CD8-positive, alpha-beta memory T cell (primary cell): ENCODE measurements around the gene SF3B6. TPM values are rescaled to one million over a fixed set of nuclear protein-coding genes. Genes with fewer than 3 reads are reported as not detected.
A peak's percentile ranks its signal among the peaks of the same experiment; 100 is the strongest.

Experiments used
- CTCF ChIA-PET: fragments of 350-600 bp; sonication (Branson Sonifier 250); formaldehyde crosslinking; loops from one replicate; lab custom pipeline; 2021; ENCODE audit warnings: antibody characterized with exemption; lab: Charles Lee
- POLR2A ChIA-PET: fragments of 350-600 bp; sonication (Branson Sonifier 250); formaldehyde crosslinking; loops from one replicate; lab custom pipeline; 2021; ENCODE audit warnings: antibody characterized with exemption; lab: Charles Lee
- DNase-seq, 5 donors: peaks; one replicate each; pipeline versions ENCODE4 v3.0.0 to v3.0.0-alpha.2; 2020 to 2022; ENCODE audit warnings: mixed read lengths in 1 of 5
- H3K27ac ChIP-seq: one replicate; pipeline ENCODE4 v1.7.0; 2013; ENCODE audit warnings: low read depth, mild to moderate bottlenecking, low read length, moderate library complexity
- H3K27me3 ChIP-seq: 2 replicates; pipeline ENCODE4 v1.7.0; 2013; ENCODE audit warnings: low read length, mild to moderate bottlenecking; ENCODE audit not compliant: insufficient read depth, poor library complexity, severe bottlenecking
- H3K36me3 ChIP-seq: 2 replicates; pipeline ENCODE4 v1.7.0; 2013; ENCODE audit warnings: mild to moderate bottlenecking, low read length, moderate library complexity; ENCODE audit not compliant: insufficient read depth
- H3K4me1 ChIP-seq: 2 replicates; pipeline ENCODE4 v1.7.0; 2013; ENCODE audit warnings: mild to moderate bottlenecking, low read length, moderate library complexity; ENCODE audit not compliant: insufficient read depth
- H3K4me3 ChIP-seq: 2 replicates; pipeline ENCODE4 v1.7.0; 2013; ENCODE audit warnings: mild to moderate bottlenecking, low read length
- H3K9me3 ChIP-seq: 2 replicates; pipeline ENCODE4 v1.7.0; 2013; ENCODE audit warnings: mild to moderate bottlenecking, low read length
- H3K27ac Mint-ChIP-seq, 8 donors: one replicate each; pipeline ENCODE4 v1.8.0; 2020 to 2021; ENCODE audit warnings: mixed read lengths in 8 of 8, mild to moderate bottlenecking in 6 of 8, inconsistent platforms in 3 of 8, moderate library complexity in 3 of 8
- H3K27me3 Mint-ChIP-seq, 2 donors: one replicate each; pipeline ENCODE4 v1.8.0; 2020 to 2021; ENCODE audit warnings: mixed read lengths in 2 of 2, mild to moderate bottlenecking in 1 of 2, moderate library complexity in 1 of 2
- H3K36me3 Mint-ChIP-seq, 3 donors: one replicate each; pipeline ENCODE4 v1.8.0; 2020 to 2021; ENCODE audit warnings: mixed read lengths in 3 of 3, inconsistent platforms in 1 of 3, mild to moderate bottlenecking in 1 of 3
- H3K4me1 Mint-ChIP-seq, 3 donors: one replicate each; pipeline ENCODE4 v1.8.0; 2020 to 2021; ENCODE audit warnings: mixed read lengths in 3 of 3, inconsistent platforms in 1 of 3, mild to moderate bottlenecking in 1 of 3
- H3K4me3 Mint-ChIP-seq, 7 donors: one replicate each; pipeline ENCODE4 v1.8.0; 2020 to 2021; ENCODE audit warnings: mixed read lengths in 7 of 7, mild to moderate bottlenecking in 6 of 7, moderate library complexity in 4 of 7, inconsistent platforms in 2 of 7
- H3K9me3 Mint-ChIP-seq, 5 donors: one replicate each; pipeline ENCODE4 v1.8.0; 2020 to 2022; ENCODE audit warnings: mixed read lengths in 5 of 5, mild to moderate bottlenecking in 3 of 5, moderate library complexity in 2 of 5, inconsistent platforms in 1 of 5
- polyA plus RNA-seq: library from polyadenylated mRNA; unstranded; fragments of 300-500 nt; fragmentation: Illumina TruSeq; gene quantifications from one replicate; pipeline ENCODE4 v1.2.3, GENCODE V29; 2021
- total RNA-seq, 2 experiments: library from RNA; stranded (reverse); gene quantifications; one replicate each; pipeline ENCODE4 v1.2.3, GENCODE V29; 2021

SF3B6 gene
- total and polyA plus RNA-seq, 3 experiments from 2014 or later: 141 to 181 (median 146) TPM

GRCh38 chr2:24065341-24065740, 10.8 kb downstream of the SF3B6 start:
- H3K27me3 Mint-ChIP-seq: no peaks in the 10 kb centered on the region
- Histone ChIP-seq H3K27me3 (no peaks in the 10 kb centered on the region), H3K4me1 (no peaks in the 10 kb centered on the region), H3K4me3 (no peak overlapping the region), H3K36me3 (peaks cover 24% of the 10 kb centered on the region), H3K9me3 (no peaks in the 10 kb centered on the region), H3K27ac (no peak overlapping the region)
- H3K36me3 Mint-ChIP-seq: peaks cover 0 to 48% (median 12%) of the 10 kb centered on the region in 3 donors
- H3K9me3 Mint-ChIP-seq: no peaks in the 10 kb centered on the region
- ChIA-PET POLR2A (no interaction called here), CTCF (no interaction called here)
- H3K4me1 Mint-ChIP-seq: no peaks in the 10 kb centered on the region
- no peak overlapping the region for H3K4me3 Mint-ChIP-seq
- peak overlapping the region in 1 of 8 donors; percentile 50 for H3K27ac Mint-ChIP-seq
- DNase-seq: no peak

- CTCF ChIA-PET: no interaction called here
- Histone ChIP-seq H3K4me3 (no peak overlapping the region), H3K27me3 (no peaks in the 10 kb centered on the region), H3K4me1 (no peaks in the 10 kb centered on the region), H3K36me3 (no peaks in the 10 kb centered on the region), H3K9me3 (no peaks in the 10 kb centered on the region), H3K27ac (no peak overlapping the region)
- DNase-seq: no peak
- Mint-ChIP-seq H3K36me3 (no peaks in the 10 kb centered on the region), H3K4me3 (no peak overlapping the region), H3K4me1 (no peaks in the 10 kb centered on the region), H3K27me3 (no peaks in the 10 kb centered on the region), H3K9me3 (no peaks in the 10 kb centered on the region), H3K27ac (no peak overlapping the region)
- POLR2A ChIA-PET: no interaction called here
Observed at GRCh38 chr2:24058564-24059271, 17.4 kb downstream of the SF3B6 start.

GRCh38 chr2:24055750-24056149, 20.4 kb downstream of the SF3B6 start:
- Mint-ChIP-seq H3K27me3 (peaks cover 0 to 2% of the 10 kb centered on the region in 2 donors), H3K4me1 (no peaks in the 10 kb centered on the region), H3K36me3 (no peaks in the 10 kb centered on the region), H3K4me3 (no peak overlapping the region), H3K27ac (no peak overlapping the region), H3K9me3 (no peaks in the 10 kb centered on the region)
- H3K27ac ChIP-seq: no peak overlapping the region
- no peaks in the 10 kb centered on the region for H3K9me3 ChIP-seq
- peaks cover under 1% of the 10 kb centered on the region for H3K27me3 ChIP-seq
- ChIA-PET POLR2A (no interaction called here), CTCF (no interaction called here)
- H3K4me3 ChIP-seq: no peak overlapping the region
- H3K36me3 ChIP-seq: no peaks in the 10 kb centered on the region
- H3K4me1 ChIP-seq: no peaks in the 10 kb centered on the region
- no peak for DNase-seq

GRCh38 chr2:24054366-24055010, 21.6 kb downstream of the SF3B6 start:
- Mint-ChIP-seq H3K27me3 (peaks cover 0 to 2% of the 10 kb centered on the region in 2 donors), H3K4me1 (peaks cover 0 to under 1% (median under 1%) of the 10 kb centered on the region in 3 donors), H3K27ac (peak overlapping the region in 1 of 8 donors; percentile 30), H3K4me3 (peak overlapping the region in 2 of 7 donors; percentile 25 to 52), H3K36me3 (no peaks in the 10 kb centered on the region), H3K9me3 (no peaks in the 10 kb centered on the region)
- Histone ChIP-seq H3K27me3 (peaks cover 7% of the 10 kb centered on the region), H3K4me1 (peaks cover under 1% of the 10 kb centered on the region), H3K36me3 (no peaks in the 10 kb centered on the region), H3K9me3 (no peaks in the 10 kb centered on the region), H3K27ac (no peak overlapping the region), H3K4me3 (no peak overlapping the region)
- CTCF ChIA-PET: no interaction called here
- DNase-seq: no peak
- POLR2A ChIA-PET: no interaction called here

GRCh38 chr2:24052951-24053350, 23.2 kb downstream of the SF3B6 start:
- ChIA-PET POLR2A (interaction anchor here (0.8 kb wide), 1 partner anchor 20 kb away, joined by 3 read pairs; no protein-coding TSS in a partner anchor), CTCF (no interaction called here)
- DNase-seq: no peak
- Histone ChIP-seq H3K4me3 (no peak overlapping the region), H3K4me1 (peaks cover 9% of the 10 kb centered on the region), H3K9me3 (no peaks in the 10 kb centered on the region), H3K27ac (no peak overlapping the region), H3K36me3 (no peaks in the 10 kb centered on the region), H3K27me3 (peaks cover 7% of the 10 kb centered on the region)
- Mint-ChIP-seq H3K4me3 (peak overlapping the region in 1 of 7 donors; percentile 57), H3K9me3 (no peaks in the 10 kb centered on the region), H3K36me3 (no peaks in the 10 kb centered on the region), H3K4me1 (peaks cover 4 to 11% (median 9%) of the 10 kb centered on the region in 3 donors), H3K27ac (no peak overlapping the region), H3K27me3 (peaks cover 0 to 2% of the 10 kb centered on the region in 2 donors)

GRCh38 chr2:24051833-24052232, 24.3 kb downstream of the SF3B6 start:
- Histone ChIP-seq H3K27me3 (peaks cover 7% of the 10 kb centered on the region), H3K36me3 (no peaks in the 10 kb centered on the region), H3K27ac (no peak overlapping the region), H3K9me3 (no peaks in the 10 kb centered on the region), H3K4me1 (peaks cover 14% of the 10 kb centered on the region), H3K4me3 (no peak overlapping the region)
- H3K9me3 Mint-ChIP-seq: no peaks in the 10 kb centered on the region
- H3K36me3 Mint-ChIP-seq: peaks cover 0 to 3% (median 0%) of the 10 kb centered on the region in 3 donors
- H3K27ac Mint-ChIP-seq: no peak overlapping the region
- H3K4me1 Mint-ChIP-seq: peaks cover 13 to 21% (median 20%) of the 10 kb centered on the region in 3 donors
- ChIA-PET POLR2A (no interaction called here), CTCF (interaction anchor here (1.3 to 3.2 kb wide), 2 partner anchors 27 to 32 kb away, joined by 3 to 14 read pairs; partner anchors contain the start of gene TP53I3)
- peaks cover 0 to 2% of the 10 kb centered on the region in 2 donors for H3K27me3 Mint-ChIP-seq
- no peak overlapping the region for H3K4me3 Mint-ChIP-seq
- DNase-seq: no peak

GRCh38 chr2:24050041-24050979, 25.8 kb downstream of the SF3B6 start:
- H3K27ac Mint-ChIP-seq: no peak overlapping the region
- peaks cover 22% of the 10 kb centered on the region for H3K4me1 ChIP-seq
- H3K4me3 Mint-ChIP-seq: peak overlapping the region in 2 of 7 donors; percentile 30 to 92
- no peaks in the 10 kb centered on the region for H3K36me3 ChIP-seq
- peaks cover 7% of the 10 kb centered on the region for H3K27me3 ChIP-seq
- no peak overlapping the region for H3K27ac ChIP-seq
- POLR2A ChIA-PET: no interaction called here
- peaks cover 19 to 30% (median 29%) of the 10 kb centered on the region in 3 donors for H3K4me1 Mint-ChIP-seq
- CTCF ChIA-PET: interaction anchor here (1.1 to 3.2 kb wide), 4 partner anchors 26 to 123 kb away, joined by 3 to 14 read pairs (median 8); partner anchors contain the start of genes ATAD2B, SF3B6 and TP53I3
- no peaks in the 10 kb centered on the region for H3K9me3 ChIP-seq
- H3K9me3 Mint-ChIP-seq: no peaks in the 10 kb centered on the region
- peaks cover 0 to 2% of the 10 kb centered on the region in 2 donors for H3K27me3 Mint-ChIP-seq
- H3K36me3 Mint-ChIP-seq: peaks cover 0 to 3% (median 0%) of the 10 kb centered on the region in 3 donors
- peak overlapping the region; percentile 51 for H3K4me3 ChIP-seq
- no peak for DNase-seq
